Measurements from ENCODE around the gene MICAL3.

MICAL3 gene

GRCh38 chr22:17950651-17951214, 73.6 kb downstream of the MICAL3 start:
- Histone ChIP-seq H3K27ac (replicated peaks) (no peak overlapping the region), H3K27me3 (ENCODE audit: insufficient read depth, poor library complexity, severe bottlenecking) (no peaks in the 10 kb centered on the region), H3K4me3 (replicated peaks; ENCODE audit: insufficient read depth, low read length) (no peak overlapping the region)
- no peak for DNase-seq (ENCODE audit: low read depth in 1 of 2, low spot score in 1 of 2)
- TF ChIP-seq REST (IDR thresholded peaks at IDR 0.05; ENCODE audit: insufficient replicate concordance, low read depth) (no peak), POLR2AphosphoS5 (IDR thresholded peaks at IDR 0.05; ENCODE audit: low read depth) (no peak), SPI1 (IDR thresholded peaks at IDR 0.05; ENCODE audit: borderline replicate concordance, low read depth) (no peak), CTCF (IDR thresholded peaks at IDR 0.05; ENCODE audit: insufficient read depth, low read length) (no peak), GABPA (IDR thresholded peaks at IDR 0.05; ENCODE audit: low read depth) (no peak)

GRCh38 chr22:17949642-17950473, 74.5 kb downstream of the MICAL3 start:
- Histone ChIP-seq H3K27ac (replicated peaks) (no peak overlapping the region), H3K27me3 (ENCODE audit: insufficient read depth, poor library complexity, severe bottlenecking) (no peaks in the 10 kb centered on the region), H3K4me3 (replicated peaks; ENCODE audit: insufficient read depth, low read length) (no peak overlapping the region)
- DNase-seq (ENCODE audit: low read depth in 1 of 2, low spot score in 1 of 2) = no peak
- TF ChIP-seq REST (IDR thresholded peaks at IDR 0.05; ENCODE audit: insufficient replicate concordance, low read depth) (no peak), SPI1 (IDR thresholded peaks at IDR 0.05; ENCODE audit: borderline replicate concordance, low read depth) (no peak), CTCF (IDR thresholded peaks at IDR 0.05; ENCODE audit: insufficient read depth, low read length) (no peak), POLR2AphosphoS5 (IDR thresholded peaks at IDR 0.05; ENCODE audit: low read depth) (no peak), GABPA (IDR thresholded peaks at IDR 0.05; ENCODE audit: low read depth) (no peak)

- no peak for DNase-seq (ENCODE audit: low read depth in 1 of 2, low spot score in 1 of 2)
- TF ChIP-seq GABPA (IDR thresholded peaks at IDR 0.05; ENCODE audit: low read depth) (no peak), SPI1 (IDR thresholded peaks at IDR 0.05; ENCODE audit: borderline replicate concordance, low read depth) (no peak), REST (IDR thresholded peaks at IDR 0.05; ENCODE audit: insufficient replicate concordance, low read depth) (no peak), POLR2AphosphoS5 (IDR thresholded peaks at IDR 0.05; ENCODE audit: low read depth) (no peak), CTCF (IDR thresholded peaks at IDR 0.05; ENCODE audit: insufficient read depth, low read length) (no peak)
These were observed 76.3 kb downstream of the MICAL3 start for GRCh38 chr22:17948101-17948500.

More at GRCh38 chr22:17948101-17948500, 76.3 kb downstream of the MICAL3 start:
- no peaks in the 10 kb centered on the region for H3K27me3 ChIP-seq (ENCODE audit: insufficient read depth, poor library complexity, severe bottlenecking)
- H3K27ac ChIP-seq (replicated peaks) = no peak overlapping the region
- H3K4me3 ChIP-seq (replicated peaks; ENCODE audit: insufficient read depth, low read length) = no peak overlapping the region
